AG04450 (cell line): ENCODE measurements around the gene KCTD16. TPM values are rescaled to one million over a fixed set of nuclear protein-coding genes. Genes with fewer than 3 reads are reported as not detected.

Source experiments
- CTCF ChIA-PET: fragments of 300-600, 350-600 bp; formaldehyde crosslinking; extraction: SDS; loops from one replicate; lab custom pipeline; 2022; ENCODE audit warnings: antibody characterized with exemption, inconsistent platforms; lab: Charles Lee
- POLR2A ChIA-PET: fragments of 350-600 bp; formaldehyde crosslinking; extraction: SDS; loops from one replicate; lab custom pipeline; 2021; ENCODE audit warnings: antibody characterized with exemption, inconsistent platforms; lab: Yijun Ruan, JAX
- DNase-seq: peaks from one replicate; pipeline ENCODE4 v3.0.0-alpha.2; 2011; ENCODE audit warnings: low read depth, low spot score
- H3K27ac ChIP-seq: one replicate; pipeline ENCODE4 v1.5.1; 2012; ENCODE audit warnings: low read depth, low read length, control low read depth
- H3K27me3 ChIP-seq: one replicate; pipeline ENCODE4 v1.6.0; 2012; ENCODE audit warnings: low read length; ENCODE audit not compliant: control insufficient read depth, insufficient read depth
- H3K4me3 ChIP-seq: 2 replicates; pipeline ENCODE4 v1.5.1; 2011; ENCODE audit warnings: mild to moderate bottlenecking, low read depth, low read length, control low read depth
- H3K9me3 ChIP-seq: 2 replicates; pipeline ENCODE4 v1.5.1; 2012; ENCODE audit warnings: low read length; ENCODE audit not compliant: control insufficient read depth, insufficient read depth
- polyA plus RNA-seq: library from polyadenylated mRNA; depleted of rRNA; stranded (reverse); fragments of >200 nt; gene quantifications from 2 replicates; pipeline ENCODE4 v1.2.3, GENCODE V29; 2011
- TF ChIP-seq, protein P1 (sequence below): IDR thresholded peaks from 2 replicates; pipeline ENCODE4 v1.5.1; 2011; ENCODE audit warnings: low read depth, low read length, control low read depth, inconsistent platforms

Gene KCTD16
- polyA plus RNA-seq, 1 experiment = 0.38 TPM

DNA sequence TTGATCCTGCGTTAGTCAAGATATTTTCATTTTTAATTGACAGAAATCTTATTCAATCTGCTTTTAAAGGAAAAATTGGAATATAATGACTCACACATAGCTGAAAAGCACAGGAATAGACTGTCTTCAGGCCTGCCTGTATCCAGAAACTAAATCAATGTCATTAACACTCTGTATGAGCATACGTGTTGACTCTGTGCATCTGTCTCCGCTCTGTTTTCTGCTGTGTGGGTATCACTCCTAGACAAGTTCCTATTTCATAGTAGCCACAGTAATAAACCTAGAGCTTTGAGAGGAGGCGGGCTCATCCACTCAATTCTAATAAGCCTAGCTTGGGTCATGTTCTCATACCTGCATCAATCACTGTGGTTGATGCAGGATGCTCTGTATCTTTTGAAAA lies 267.6 kb downstream of the KCTD16 start:
- H3K9me3 ChIP-seq = no peaks in the 10 kb centered on the region
- TF ChIP-seq, protein P1, sequence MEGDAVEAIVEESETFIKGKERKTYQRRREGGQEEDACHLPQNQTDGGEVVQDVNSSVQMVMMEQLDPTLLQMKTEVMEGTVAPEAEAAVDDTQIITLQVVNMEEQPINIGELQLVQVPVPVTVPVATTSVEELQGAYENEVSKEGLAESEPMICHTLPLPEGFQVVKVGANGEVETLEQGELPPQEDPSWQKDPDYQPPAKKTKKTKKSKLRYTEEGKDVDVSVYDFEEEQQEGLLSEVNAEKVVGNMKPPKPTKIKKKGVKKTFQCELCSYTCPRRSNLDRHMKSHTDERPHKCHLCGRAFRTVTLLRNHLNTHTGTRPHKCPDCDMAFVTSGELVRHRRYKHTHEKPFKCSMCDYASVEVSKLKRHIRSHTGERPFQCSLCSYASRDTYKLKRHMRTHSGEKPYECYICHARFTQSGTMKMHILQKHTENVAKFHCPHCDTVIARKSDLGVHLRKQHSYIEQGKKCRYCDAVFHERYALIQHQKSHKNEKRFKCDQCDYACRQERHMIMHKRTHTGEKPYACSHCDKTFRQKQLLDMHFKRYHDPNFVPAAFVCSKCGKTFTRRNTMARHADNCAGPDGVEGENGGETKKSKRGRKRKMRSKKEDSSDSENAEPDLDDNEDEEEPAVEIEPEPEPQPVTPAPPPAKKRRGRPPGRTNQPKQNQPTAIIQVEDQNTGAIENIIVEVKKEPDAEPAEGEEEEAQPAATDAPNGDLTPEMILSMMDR = no peak
- ChIA-PET CTCF (no interaction called here), POLR2A (no interaction called here)
- no peaks in the 10 kb centered on the region for H3K27me3 ChIP-seq
- no peak for DNase-seq
- no peak overlapping the region for H3K4me3 ChIP-seq
- H3K27ac ChIP-seq = no peak overlapping the region

DNA sequence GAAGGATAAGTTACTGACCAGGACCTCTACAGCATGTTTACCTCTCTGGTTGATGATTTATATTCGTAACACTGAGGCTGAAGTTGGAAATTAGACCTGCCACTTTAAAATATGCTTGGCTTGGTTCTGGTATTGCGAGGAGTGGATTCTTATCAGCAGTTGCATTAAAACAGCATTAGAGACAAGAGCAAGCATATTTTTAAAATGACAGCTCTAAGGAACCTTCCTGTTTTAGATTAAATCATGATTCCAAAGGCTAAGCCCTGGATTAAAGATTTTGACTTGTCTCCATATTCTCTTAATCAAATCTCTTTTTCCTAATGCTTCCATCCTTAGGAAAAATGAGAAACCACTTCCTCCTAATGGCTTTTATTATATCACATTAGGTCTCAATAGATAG lies 277.8 kb downstream of the KCTD16 start:
- ChIA-PET POLR2A (no interaction called here), CTCF (interaction anchor here (0.5 kb wide), 1 partner anchor 948 kb away, joined by 3 read pairs; no protein-coding TSS in a partner anchor)
- DNase-seq = no peak
- Histone ChIP-seq H3K4me3 (no peak overlapping the region), H3K9me3 (no peaks in the 10 kb centered on the region), H3K27me3 (no peaks in the 10 kb centered on the region), H3K27ac (no peak overlapping the region)
- TF ChIP-seq, protein P1 = no peak

DNA sequence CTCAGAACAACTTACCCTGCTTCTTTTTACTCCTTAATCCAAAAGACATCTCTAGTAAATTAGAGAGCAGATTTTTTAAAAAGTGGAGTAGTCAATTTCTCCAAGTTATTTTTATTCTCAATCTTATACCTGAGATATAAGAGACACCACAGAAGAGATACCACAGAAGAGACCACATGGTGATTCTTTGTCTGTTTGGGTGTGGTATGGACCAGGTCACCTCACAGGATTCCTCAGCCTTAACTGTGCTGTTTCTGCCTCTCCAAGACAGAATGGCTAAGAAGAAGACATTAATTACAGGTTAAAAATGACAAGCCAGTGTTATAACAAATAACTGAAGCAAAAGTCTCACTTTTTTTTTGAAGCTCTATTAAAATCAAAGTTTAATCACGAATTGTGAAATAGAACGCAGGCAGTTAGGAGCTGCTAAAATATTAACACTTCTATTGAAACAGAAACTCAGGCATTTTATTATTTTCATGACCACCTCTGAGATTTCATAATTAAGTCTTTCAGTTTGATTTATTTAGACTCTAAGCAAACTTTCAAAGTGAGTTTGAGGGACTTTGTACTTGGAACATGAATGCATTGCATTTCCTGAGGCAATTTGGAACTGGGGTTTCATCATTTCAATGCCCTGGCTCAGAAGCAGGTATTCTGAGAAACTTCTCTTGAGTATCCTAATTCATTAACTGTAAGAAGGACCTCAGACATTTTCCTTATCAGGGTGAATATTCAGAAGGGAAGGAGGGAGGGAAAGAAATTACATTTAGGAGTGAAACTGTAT lies 280.7 kb downstream of the KCTD16 start:
- Histone ChIP-seq H3K27ac (no peak overlapping the region), H3K4me3 (no peak overlapping the region), H3K9me3 (no peaks in the 10 kb centered on the region), H3K27me3 (no peaks in the 10 kb centered on the region)
- TF ChIP-seq, protein P1 = no peak
- DNase-seq = no peak
- ChIA-PET POLR2A (no interaction called here), CTCF (no interaction called here)

DNA sequence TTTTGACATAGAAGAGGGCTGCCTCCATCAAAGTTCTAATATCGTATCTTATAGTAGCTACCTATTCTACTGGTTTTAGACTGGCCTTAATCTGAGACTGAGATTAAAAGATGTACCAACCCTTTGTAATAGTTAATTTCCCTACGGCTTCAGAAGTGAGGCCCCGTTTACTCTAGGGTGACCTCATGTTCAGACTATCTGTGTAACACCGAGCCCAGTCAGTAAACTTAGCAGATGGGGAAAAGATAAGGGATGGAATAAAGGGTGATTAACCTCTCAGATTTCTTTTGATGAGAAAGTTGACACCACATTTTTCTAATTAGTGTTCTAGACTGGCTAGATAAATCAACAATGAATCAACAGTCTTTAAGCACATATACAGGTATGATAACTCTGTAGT lies 283.1 kb downstream of the KCTD16 start:
- ChIA-PET CTCF (no interaction called here), POLR2A (no interaction called here)
- no peaks in the 10 kb centered on the region for H3K9me3 ChIP-seq
- TF ChIP-seq, protein P1 = no peak
- DNase-seq = no peak
- H3K4me3 ChIP-seq = no peak overlapping the region
- no peaks in the 10 kb centered on the region for H3K27me3 ChIP-seq
- H3K27ac ChIP-seq = no peak overlapping the region

DNA sequence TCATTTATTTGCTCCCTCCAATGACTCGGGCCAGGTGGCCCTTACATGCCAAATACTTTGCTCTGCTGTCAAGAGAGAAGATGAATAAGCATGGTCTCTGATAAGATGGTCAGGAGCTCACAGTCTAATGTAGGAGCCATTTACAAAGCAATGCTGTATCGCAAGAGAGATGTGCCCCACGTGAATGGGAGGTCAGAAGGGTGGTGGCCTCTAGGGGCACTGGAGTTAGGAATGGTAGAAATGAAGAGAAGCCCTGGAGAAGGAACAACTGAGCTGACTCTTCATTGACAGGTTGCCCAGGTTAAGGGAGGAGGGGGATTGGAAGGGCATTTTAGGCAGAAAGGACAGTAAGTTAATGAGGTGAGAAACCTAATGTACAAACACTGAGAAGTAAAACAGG lies 286.5 kb downstream of the KCTD16 start:
- ChIA-PET CTCF (no interaction called here), POLR2A (no interaction called here)
- Histone ChIP-seq H3K27ac (no peak overlapping the region), H3K4me3 (no peak overlapping the region), H3K9me3 (no peaks in the 10 kb centered on the region), H3K27me3 (no peaks in the 10 kb centered on the region)
- TF ChIP-seq, protein P1 = no peak
- DNase-seq = no peak
